Right lobe of liver (tissue), 4 donors: ENCODE measurements around the gene FRMD4A.

Source experiments
- CTCF ChIP-seq, 4 donors: fragments of 200-600 bp in 3 of 4; fragments of 450-650 bp in 1 of 4; IDR thresholded peaks; one replicate each; pipeline versions ENCODE4 v1.5.1 to v1.8.0; 2016 to 2022; ENCODE audit warnings: antibody characterized with exemption in 4 of 4, mild to moderate bottlenecking in 2 of 4
- POLR2A ChIP-seq: fragments of 450-650 bp; IDR thresholded peaks from one replicate; pipeline ENCODE4 v1.6.1; 2017; ENCODE audit warnings: antibody characterized with exemption, mild to moderate bottlenecking
- donor health status: DM: no; HTN: no; CAD: no.
- donor health status: DM: no; HTN: no; CAD: no.
- donor health status: DM: no; HTN: yes; CAD: no.

GRCh38 chr10:13815756-13816155 lies 515.0 kb downstream of the FRMD4A start:
- TF ChIP-seq CTCF (IDR thresholded peaks at IDR 0.05) (no peak), POLR2A (no peak)
